Lung (tissue), 12 donors: ENCODE results near the gene ADGRA1. TPM values are rescaled to one million over a fixed set of nuclear protein-coding genes. Genes with fewer than 3 reads are reported as not detected.

Source experiments
- ATAC-seq: fragments of 200-7000 bp; cut with Tn5 transposase; one replicate; pipeline ENCODE4 v1.9.1; 2020; ENCODE audit warnings: moderate number of reproducible peaks; ENCODE audit not compliant: insufficient read depth, low FRiP score
- DNase-seq, 3 donors: peaks; one replicate each; pipeline ENCODE4 v3.0.0-alpha.2; 2013 to 2017
- H3K27ac ChIP-seq, 2 donors: one replicate each; pipeline ENCODE4 v1.5.1; 2013; ENCODE audit warnings: mild to moderate bottlenecking in 2 of 2, moderate library complexity in 2 of 2, control low read depth in 1 of 2, inconsistent platforms in 1 of 2, low read depth in 1 of 2, low read length in 1 of 2
- H3K27me3 ChIP-seq, 3 donors: one replicate each; pipeline ENCODE4 v1.5.1; 2013; ENCODE audit warnings: low read length in 2 of 3; ENCODE audit not compliant: control insufficient read depth in 3 of 3, insufficient read depth in 3 of 3
- H3K36me3 ChIP-seq, 4 donors: one replicate each; pipeline ENCODE4 v1.5.1; 2013; ENCODE audit warnings: low read length in 4 of 4, mild to moderate bottlenecking in 1 of 4, moderate library complexity in 1 of 4; ENCODE audit not compliant: control insufficient read depth in 4 of 4, insufficient read depth in 4 of 4
- H3K4me1 ChIP-seq, 5 donors: one replicate each; pipeline ENCODE4 v1.5.1; 2013; ENCODE audit warnings: low read length in 5 of 5, mild to moderate bottlenecking in 2 of 5, moderate library complexity in 1 of 5; ENCODE audit not compliant: control insufficient read depth in 5 of 5, insufficient read depth in 5 of 5
- H3K4me3 ChIP-seq: one replicate; pipeline ENCODE4 v1.5.1; 2013; ENCODE audit warnings: mild to moderate bottlenecking, control low read depth, moderate library complexity
- H3K9ac ChIP-seq, 2 donors: one replicate each; pipeline ENCODE4 v1.5.1; 2013; ENCODE audit warnings: low read length in 2 of 2, control low read depth in 1 of 2; ENCODE audit not compliant: insufficient read depth in 1 of 2
- H3K9me3 ChIP-seq, 4 donors: one replicate each; pipeline ENCODE4 v1.5.1; 2013; ENCODE audit warnings: low read length in 3 of 4, mild to moderate bottlenecking in 1 of 4, moderate library complexity in 1 of 4; ENCODE audit not compliant: control insufficient read depth in 4 of 4, insufficient read depth in 3 of 4
- CTCF ChIP-seq: IDR thresholded peaks from 2 replicates; pipeline ENCODE4 v1.5.1; 2012; ENCODE audit warnings: mild to moderate bottlenecking; ENCODE audit errors: control extremely low read depth, extremely low read depth
- WGBS, 2 donors: extraction: QIAGEN DNeasy Blood & Tissue Kit; methylation state at CpG; one replicate each; pipeline ENCODE4 v1.1.7; 2013; 5-methylcytosine and 5-hydroxymethylcytosine counted together
- polyA plus RNA-seq, 2 donors: library from polyadenylated mRNA; stranded (reverse); fragments of 200-250 nt; gene quantifications; one replicate each; pipeline ENCODE4 v1.2.1, GENCODE V29; 2013
- total RNA-seq, 2 donors: library from RNA; depleted of rRNA in 1 of 2; stranded (reverse); fragments of >200 nt in 1 of 2; gene quantifications; one replicate each; pipeline ENCODE4 v1.2.1, GENCODE V29; 2014 to 2021
- donor health status: control.
- donor health status: control.
- donor health status: Bipolar disorder and iron deficiency.
- donor health status: healthy.
- donor health status: DM: yes; HTN: yes; CAD: no.

The ADGRA1 gene
- total and polyA plus RNA-seq, 4 donors: 0.05 to 1.3 (median 0.20) TPM

DNA sequence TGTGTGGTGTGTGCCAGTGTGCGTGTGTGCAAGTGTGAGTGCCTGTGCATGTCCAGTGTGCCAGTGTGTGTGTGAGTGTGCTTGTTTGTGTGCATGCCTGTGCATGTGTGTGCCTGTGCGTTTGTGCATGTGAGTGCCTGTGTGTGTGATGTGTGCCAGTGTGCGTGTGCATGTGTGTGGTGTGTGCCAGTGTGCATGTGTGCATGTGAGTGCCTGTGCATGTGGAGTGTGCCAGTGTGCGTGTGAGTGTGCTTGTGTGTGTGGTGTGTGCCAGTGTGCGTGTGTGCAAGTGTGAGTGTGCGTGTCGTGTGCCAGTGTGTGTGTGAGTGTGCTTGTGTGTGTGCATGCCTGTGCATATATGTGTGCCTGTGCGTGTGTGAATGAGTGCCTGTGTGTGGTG is 33.8 kb downstream of the ADGRA1 start:
- WGBS, 2 donors: 96 to 97% methylated on average over 8 of the region's 8 CpGs

DNA sequence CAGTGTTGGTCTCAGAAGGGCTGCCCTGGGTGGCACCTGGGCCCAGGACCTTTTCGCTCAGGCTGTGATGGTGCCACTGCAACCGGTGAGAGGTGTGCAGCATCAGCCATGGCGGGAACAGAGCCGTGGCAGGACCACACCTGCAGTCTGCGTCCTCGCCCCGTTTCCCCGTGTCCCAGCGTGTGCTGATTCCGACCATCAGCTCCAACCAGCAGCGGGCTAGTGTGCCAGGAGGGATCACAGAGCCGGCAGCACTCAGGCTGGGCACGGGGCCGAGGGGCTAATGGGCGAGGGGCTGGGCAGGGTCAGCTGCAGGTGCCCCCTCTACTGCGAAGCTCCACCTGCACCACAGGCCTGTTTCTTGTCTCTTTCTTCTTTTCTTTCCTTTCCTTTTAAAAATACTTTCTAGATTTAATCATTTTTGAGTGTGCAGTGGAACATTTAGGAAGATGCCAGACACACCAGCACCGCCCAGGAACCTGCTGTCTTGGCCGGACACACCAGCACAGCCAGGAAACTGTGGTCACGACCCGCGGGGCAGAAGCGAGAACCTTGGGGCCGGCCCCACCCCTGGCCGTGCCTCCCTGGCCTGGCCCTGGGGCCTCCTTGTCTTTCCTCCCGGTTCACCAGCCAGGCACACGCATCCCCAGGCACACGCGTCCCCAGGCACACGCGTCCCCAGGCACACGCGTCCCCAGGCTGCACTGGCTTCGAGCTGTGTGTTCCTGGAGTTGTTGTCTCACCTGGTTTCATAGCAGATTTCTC is 34.6 kb downstream of the ADGRA1 start:
- Histone ChIP-seq H3K36me3 (no peaks in the 10 kb centered on the region), H3K4me1 (no peaks in the 10 kb centered on the region), H3K4me3 (no peak overlapping the region), H3K9ac (no peak overlapping the region), H3K9me3 (peaks cover 0 to 9% (median 0%) of the 10 kb centered on the region in 4 donors), H3K27ac (no peak overlapping the region), H3K27me3 (peaks cover 0 to 16% (median 4%) of the 10 kb centered on the region in 3 donors)
- TF ChIP-seq CTCF: no peak
- DNase-seq (no peak), ATAC-seq (no peak)
- WGBS, 2 donors: 64 to 71% methylated on average over 33 of the region's 33 CpGs

More for the DNA sequence above, 33.8 kb downstream of the ADGRA1 start:
- Histone ChIP-seq H3K27me3 (peaks cover 0 to 16% (median 4%) of the 10 kb centered on the region in 3 donors), H3K9me3 (peaks cover 0 to 9% (median 0%) of the 10 kb centered on the region in 4 donors), H3K4me3 (no peak overlapping the region), H3K27ac (no peak overlapping the region), H3K9ac (no peak overlapping the region), H3K36me3 (no peaks in the 10 kb centered on the region), H3K4me1 (no peaks in the 10 kb centered on the region)
- TF ChIP-seq CTCF: no peak
- ATAC-seq (no peak), DNase-seq (no peak)

- ATAC-seq (no peak), DNase-seq (no peak)
- H3K9ac ChIP-seq: no peak overlapping the region
These were observed 35.5 kb downstream of the ADGRA1 start for GRCh38 chr10:133123050-133123745.

More at GRCh38 chr10:133123050-133123745, 35.5 kb downstream of the ADGRA1 start:
- Histone ChIP-seq H3K36me3 (no peaks in the 10 kb centered on the region), H3K27me3 (peaks cover 0 to 16% (median 4%) of the 10 kb centered on the region in 3 donors), H3K4me1 (no peaks in the 10 kb centered on the region), H3K9me3 (peaks cover 0 to 7% (median 0%) of the 10 kb centered on the region in 4 donors), H3K4me3 (no peak overlapping the region), H3K27ac (no peak overlapping the region)
- WGBS, 2 donors: 65 to 67% methylated on average over 39 of the region's 39 CpGs
- TF ChIP-seq CTCF: no peak
